ENCODE results near the gene HMGCS1. TPM values are rescaled to one million over a fixed set of nuclear protein-coding genes. Genes with fewer than 3 reads are reported as not detected.

HMGCS1 gene
- total and polyA plus RNA-seq, 9 of the 15 experiments (the other 6 are each of a cell fraction or from before 2014, with no cell fraction given): 43.7 to 337 (median 111) TPM

- Histone ChIP-seq H3K4me1 (replicated peaks in 1 of 2; ENCODE audit: control insufficient read depth in 2 of 2, insufficient read depth in 2 of 2, low read length in 2 of 2) (no peaks in the 10 kb centered on the region), H3K9me3 (replicated peaks; ENCODE audit: control insufficient read depth, insufficient read depth, low read depth, low read length) (no peaks in the 10 kb centered on the region), H2AFZ (ENCODE audit: low read depth, low read length) (no peak overlapping the region), H3K79me2 (ENCODE audit: control insufficient read depth, insufficient read depth, low read length) (no peaks in the 10 kb centered on the region), H3K36me3 (ENCODE audit: control insufficient read depth, insufficient read depth, low read length) (peaks cover 90% of the 10 kb centered on the region), H3K4me3 (no peak overlapping the region), H3K9me1 (ENCODE audit: control insufficient read depth, insufficient read depth, low read length) (no peaks in the 10 kb centered on the region), H3K4me2 (ENCODE audit: insufficient read depth, low read length) (no peak overlapping the region), H3K9ac (ENCODE audit: insufficient read depth in 1 of 2, low read depth in 2 of 2, low read length in 2 of 2) (no peak overlapping the region), H4K20me1 (replicated peaks; ENCODE audit: control insufficient read depth, insufficient read depth, low read length) (no peaks in the 10 kb centered on the region), H3K27me3 (ENCODE audit: control insufficient read depth in 2 of 2, insufficient read depth in 2 of 2, low read length in 2 of 2) (no peaks in the 10 kb centered on the region), H3K27ac (ENCODE audit: extremely low read depth, low read depth, low read length) (no peak overlapping the region)
- CTCF ChIA-PET (ENCODE audit: low intra/inter-chr PET ratio): no interaction called here
- DNase-seq (ENCODE audit: extremely low read depth in 1 of 4, low spot score in 3 of 4): no peak
- 77% methylated on average over 2 of the region's 2 CpGs for WGBS (ENCODE audit: insufficient coverage, low coverage, missing lambda C conversion rate)
- intact Hi-C loops (cut with micrococcal nuclease): no loop called here
- BruUV-seq (replicated peaks): no TSS peak
- in situ Hi-C loops (cut with MboI): no loop called here
- POLR2A ChIA-PET: interaction anchor here (0.6 kb wide), 1 partner anchor 9 kb away, joined by 3 read pairs; no protein-coding TSS in a partner anchor
- no peak for FAIRE-seq
- no peak for ATAC-seq
- TF ChIP-seq ZFP30 (CRISPR knock-in tag; IDR thresholded peaks at IDR 0.05; ENCODE audit: borderline replicate concordance) (no peak), GTF2F1 (IDR thresholded peaks at IDR 0.05; ENCODE audit: low read depth, low read length) (no peak), PRDM10 (IDR thresholded peaks at IDR 0.05; ENCODE audit: partially characterized antibody) (no peak), TOE1 (IDR thresholded peaks at IDR 0.05; ENCODE audit: borderline replicate concordance) (no peak), TOE1 (CRISPR knock-in tag; IDR thresholded peaks at IDR 0.05; ENCODE audit: borderline replicate concordance, low read depth) (no peak), HNRNPL (IDR thresholded peaks at IDR 0.05; ENCODE audit: low read depth, low read length) (no peak), RNF219 (CRISPR knock-in tag; IDR thresholded peaks at IDR 0.05) (no peak), RBM22 (IDR thresholded peaks at IDR 0.05; ENCODE audit: low read depth, low read length, poor library complexity, severe bottlenecking) (no peak), CREB3L1 (IDR thresholded peaks at IDR 0.05; ENCODE audit: borderline replicate concordance, low read depth) (no peak), ZKSCAN3 (CRISPR knock-in tag; IDR thresholded peaks at IDR 0.05) (no peak), ZNF121 (CRISPR knock-in tag; conservative IDR thresholded peaks at IDR 0.05) (no peak)
These were observed 22.5 kb downstream of the HMGCS1 start for GRCh38 chr5:43290726-43291125.
